ENCODE data around the gene NEGR1. TPM values are rescaled to one million over a fixed set of nuclear protein-coding genes. Genes with fewer than 3 reads are reported as not detected.

The NEGR1 gene
- total and polyA plus RNA-seq, 9 of the 15 experiments (the other 6 are each of a cell fraction or from before 2014, with no cell fraction given): not detected

DNA sequence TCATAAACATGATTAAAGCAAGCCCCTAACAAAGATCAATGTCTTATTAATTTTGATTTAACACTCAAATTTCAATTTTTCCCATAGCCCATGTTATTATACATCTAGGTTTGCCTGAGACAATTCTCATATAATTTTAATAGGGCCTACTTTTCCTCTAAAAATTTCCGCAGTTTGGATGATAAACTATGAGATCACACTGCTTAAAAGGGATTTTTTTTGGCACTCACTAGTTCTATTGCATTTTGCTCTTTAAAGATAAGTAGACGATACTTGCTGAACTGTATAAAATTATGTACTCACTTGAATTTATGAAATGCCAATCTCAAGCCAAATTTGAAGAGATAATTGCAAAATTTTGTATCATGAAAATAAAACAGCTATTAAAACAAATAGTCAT lies 721.1 kb downstream of the NEGR1 start (continued):
- TF ChIP-seq, protein P1, sequence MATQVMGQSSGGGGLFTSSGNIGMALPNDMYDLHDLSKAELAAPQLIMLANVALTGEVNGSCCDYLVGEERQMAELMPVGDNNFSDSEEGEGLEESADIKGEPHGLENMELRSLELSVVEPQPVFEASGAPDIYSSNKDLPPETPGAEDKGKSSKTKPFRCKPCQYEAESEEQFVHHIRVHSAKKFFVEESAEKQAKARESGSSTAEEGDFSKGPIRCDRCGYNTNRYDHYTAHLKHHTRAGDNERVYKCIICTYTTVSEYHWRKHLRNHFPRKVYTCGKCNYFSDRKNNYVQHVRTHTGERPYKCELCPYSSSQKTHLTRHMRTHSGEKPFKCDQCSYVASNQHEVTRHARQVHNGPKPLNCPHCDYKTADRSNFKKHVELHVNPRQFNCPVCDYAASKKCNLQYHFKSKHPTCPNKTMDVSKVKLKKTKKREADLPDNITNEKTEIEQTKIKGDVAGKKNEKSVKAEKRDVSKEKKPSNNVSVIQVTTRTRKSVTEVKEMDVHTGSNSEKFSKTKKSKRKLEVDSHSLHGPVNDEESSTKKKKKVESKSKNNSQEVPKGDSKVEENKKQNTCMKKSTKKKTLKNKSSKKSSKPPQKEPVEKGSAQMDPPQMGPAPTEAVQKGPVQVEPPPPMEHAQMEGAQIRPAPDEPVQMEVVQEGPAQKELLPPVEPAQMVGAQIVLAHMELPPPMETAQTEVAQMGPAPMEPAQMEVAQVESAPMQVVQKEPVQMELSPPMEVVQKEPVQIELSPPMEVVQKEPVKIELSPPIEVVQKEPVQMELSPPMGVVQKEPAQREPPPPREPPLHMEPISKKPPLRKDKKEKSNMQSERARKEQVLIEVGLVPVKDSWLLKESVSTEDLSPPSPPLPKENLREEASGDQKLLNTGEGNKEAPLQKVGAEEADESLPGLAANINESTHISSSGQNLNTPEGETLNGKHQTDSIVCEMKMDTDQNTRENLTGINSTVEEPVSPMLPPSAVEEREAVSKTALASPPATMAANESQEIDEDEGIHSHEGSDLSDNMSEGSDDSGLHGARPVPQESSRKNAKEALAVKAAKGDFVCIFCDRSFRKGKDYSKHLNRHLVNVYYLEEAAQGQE (IDR thresholded peaks at IDR 0.05; ENCODE audit: borderline replicate concordance): no peak
- TF ChIP-seq, protein P1 (CRISPR knock-in tag; IDR thresholded peaks at IDR 0.05; ENCODE audit: low read depth): no peak
- TF ChIP-seq ZNF699 (CRISPR knock-in tag; IDR thresholded peaks at IDR 0.05; ENCODE audit: insufficient replicate concordance) (no peak), ZNF224 (CRISPR knock-in tag; IDR thresholded peaks at IDR 0.05) (no peak), EP300 (IDR thresholded peaks at IDR 0.05; ENCODE audit: low read length) (no peak), ZNF561 (CRISPR knock-in tag; conservative IDR thresholded peaks at IDR 0.05) (no peak), CHCHD3 (CRISPR knock-in tag; IDR thresholded peaks at IDR 0.05) (no peak), PRPF4 (IDR thresholded peaks at IDR 0.05; ENCODE audit: insufficient read depth, low read depth, low read length, poor library complexity, severe bottlenecking) (no peak), GABPB2 (CRISPR knock-in tag; conservative IDR thresholded peaks at IDR 0.05) (no peak), LARP7 (IDR thresholded peaks at IDR 0.05) (no peak), ZBTB8A (IDR thresholded peaks at IDR 0.05; ENCODE audit: partially characterized antibody) (no peak), KLF10 (CRISPR knock-in tag; IDR thresholded peaks at IDR 0.05) (no peak)
- TF ChIP-seq, protein P2, sequence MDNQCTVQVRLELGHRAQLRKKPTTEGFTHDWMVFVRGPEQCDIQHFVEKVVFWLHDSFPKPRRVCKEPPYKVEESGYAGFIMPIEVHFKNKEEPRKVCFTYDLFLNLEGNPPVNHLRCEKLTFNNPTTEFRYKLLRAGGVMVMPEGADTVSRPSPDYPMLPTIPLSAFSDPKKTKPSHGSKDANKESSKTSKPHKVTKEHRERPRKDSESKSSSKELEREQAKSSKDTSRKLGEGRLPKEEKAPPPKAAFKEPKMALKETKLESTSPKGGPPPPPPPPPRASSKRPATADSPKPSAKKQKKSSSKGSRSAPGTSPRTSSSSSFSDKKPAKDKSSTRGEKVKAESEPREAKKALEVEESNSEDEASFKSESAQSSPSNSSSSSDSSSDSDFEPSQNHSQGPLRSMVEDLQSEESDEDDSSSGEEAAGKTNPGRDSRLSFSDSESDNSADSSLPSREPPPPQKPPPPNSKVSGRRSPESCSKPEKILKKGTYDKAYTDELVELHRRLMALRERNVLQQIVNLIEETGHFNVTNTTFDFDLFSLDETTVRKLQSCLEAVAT (IDR thresholded peaks at IDR 0.05): no peak
